Fibroblast of peridontal ligament (primary cell): ENCODE measurements around the gene TOX4.
"Not testable (repeated sequence)": the region's sequence is repeated elsewhere in the genome, so short reads cannot be mapped to it uniquely, and the experiment has no call there.

Source experiments
- DNase-seq: peaks from one replicate; pipeline ENCODE4 v3.0.0-alpha.2; 2010; ENCODE audit errors: extremely low read depth

TOX4 gene

DNA sequence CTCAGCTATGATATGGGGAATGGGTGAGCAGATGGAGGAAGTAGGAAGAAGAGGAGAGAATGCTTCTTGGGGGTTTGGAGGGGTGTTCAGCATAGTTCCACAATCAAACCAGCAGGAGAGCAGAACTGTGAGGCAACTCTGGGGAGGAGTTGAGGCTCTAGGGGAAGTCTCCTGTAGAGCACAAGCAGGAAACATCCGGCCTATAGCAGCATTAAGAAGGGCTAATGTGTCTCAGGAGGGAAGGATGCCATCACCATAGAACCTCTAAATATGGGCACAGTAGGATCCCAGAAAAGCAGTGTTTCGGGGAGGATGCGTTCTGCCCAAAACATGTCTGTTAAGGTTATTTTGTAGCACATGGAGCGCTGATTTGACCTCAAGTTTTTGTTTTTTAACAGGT is 57.6 kb downstream of the TOX4 start:
- no peak for DNase-seq

DNA sequence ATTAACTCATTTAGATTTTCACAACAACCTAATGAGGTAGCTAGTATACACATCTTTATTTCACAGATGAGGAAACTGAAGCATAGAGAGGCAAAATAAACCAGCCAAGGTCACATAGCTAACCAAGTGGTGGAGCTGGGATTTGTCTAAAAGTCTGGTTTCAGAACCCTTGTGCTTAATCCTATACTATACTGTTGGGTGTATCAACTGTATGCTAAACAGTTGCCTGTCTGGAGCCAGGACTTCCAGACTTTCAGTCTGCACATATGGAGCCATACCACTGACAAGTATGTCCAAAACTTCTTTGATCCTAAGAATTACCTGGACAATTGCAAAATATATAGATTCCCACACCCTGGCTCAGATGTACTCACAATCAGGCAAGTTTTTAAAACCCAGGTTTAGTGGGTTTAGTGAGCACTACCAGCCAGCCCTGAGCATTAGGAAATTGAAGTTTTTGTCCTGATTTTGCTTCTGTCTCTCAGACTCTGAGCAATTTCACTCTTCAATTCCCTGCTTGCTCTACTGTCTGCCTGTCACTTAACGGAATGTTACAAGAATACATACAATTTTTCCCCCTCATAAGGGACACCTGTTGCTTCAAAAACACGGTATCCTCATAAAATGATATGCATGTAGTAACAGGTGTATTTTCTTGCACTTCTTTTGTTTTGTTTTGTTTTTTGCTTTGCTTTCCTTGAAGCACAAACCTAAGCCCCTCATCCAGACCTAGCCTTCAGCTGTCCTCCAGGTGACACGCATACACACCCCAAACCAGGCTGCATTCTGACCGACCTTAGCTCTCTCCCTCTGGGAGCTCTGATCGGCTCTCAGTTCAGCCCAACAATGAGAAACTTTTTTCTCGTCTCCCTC is 58.8 kb downstream of the TOX4 start:
- DNase-seq = no peak

DNA sequence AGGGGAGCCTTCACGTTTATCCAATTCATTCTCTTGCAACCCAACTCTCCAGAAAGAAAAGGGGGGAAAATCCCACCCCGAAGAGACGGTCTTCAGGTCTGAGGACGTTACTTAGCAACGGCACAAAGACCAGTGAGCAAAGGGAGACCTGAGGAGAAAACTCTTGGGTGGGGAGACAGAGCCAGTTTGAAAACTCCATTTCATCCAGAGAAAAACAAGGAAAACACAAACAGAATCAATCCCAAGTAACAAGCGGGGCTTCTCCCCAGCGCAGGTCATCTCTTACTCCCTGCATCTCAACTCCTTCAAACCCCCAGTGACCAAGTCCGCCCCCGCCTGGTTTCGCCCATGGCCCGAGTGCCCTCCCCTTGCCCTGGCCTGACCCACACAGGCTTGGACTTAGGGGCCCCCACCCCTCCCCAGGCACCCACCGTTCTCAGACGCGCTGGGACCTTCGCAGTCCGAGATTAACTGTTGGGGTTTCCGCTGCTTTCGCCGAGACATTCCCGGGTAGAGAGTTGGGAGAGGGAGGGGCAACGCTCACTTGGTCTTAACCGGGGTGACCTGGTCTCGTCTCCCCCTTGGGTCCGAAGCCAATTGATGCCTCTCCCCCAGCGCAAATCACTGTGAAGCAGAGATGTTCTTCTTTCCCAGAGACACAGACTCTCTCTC is 59.6 kb downstream of the TOX4 start:
- DNase-seq = no peak

DNA sequence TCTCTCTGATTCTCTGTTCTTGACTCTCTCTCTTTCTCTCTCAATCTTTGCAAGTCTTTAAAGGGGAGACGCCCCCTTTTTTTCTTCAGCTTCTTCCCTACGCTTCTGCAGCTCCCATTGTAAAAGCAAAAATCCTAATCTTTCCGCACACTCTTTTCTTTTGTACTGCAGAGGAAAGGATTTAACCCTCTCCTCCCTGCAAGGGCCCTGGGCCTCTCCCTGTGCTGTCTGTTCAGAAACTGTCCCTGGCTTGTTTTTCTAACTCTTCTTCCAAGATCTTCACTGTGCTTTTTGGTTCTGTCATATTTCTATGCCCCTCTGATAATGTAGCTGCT is 60.1 kb downstream of the TOX4 start:
- DNase-seq = no peak

DNA sequence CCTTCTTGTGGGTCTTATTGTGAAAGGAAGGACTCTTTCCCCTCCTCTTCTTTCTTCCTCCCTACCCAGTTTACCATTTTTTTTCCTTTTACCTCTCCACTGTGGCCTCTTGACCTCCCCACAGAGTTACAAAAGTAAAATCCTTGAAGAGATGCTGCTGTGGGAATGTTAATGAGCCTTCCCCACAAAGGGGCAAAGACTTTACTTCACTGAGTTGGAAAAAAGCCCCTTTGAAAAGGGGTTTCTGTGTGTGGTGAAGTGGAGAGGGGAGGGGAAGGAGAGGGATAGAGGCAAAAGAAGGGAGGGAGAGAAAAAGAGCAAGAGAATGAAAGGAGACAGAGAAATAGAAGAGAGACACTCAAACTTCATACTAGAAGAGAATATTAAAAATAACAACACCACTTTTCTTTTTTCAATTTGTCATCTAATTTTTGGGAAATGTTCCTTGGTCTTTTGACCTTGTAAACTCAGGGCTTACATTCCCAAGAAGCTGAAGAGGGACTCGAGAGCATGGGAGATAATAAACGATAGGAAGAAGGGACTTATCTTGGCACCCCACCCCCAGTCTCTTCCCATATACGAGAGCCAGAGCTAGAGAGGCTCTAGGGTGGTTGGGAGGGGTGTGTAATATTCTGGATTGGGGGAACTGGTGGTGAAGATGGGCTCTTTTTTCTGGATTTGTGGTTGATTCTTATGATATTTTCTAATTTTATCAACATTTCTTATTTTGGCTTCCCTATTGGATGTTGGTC is 62.4 kb downstream of the TOX4 start:
- DNase-seq = no peak

DNA sequence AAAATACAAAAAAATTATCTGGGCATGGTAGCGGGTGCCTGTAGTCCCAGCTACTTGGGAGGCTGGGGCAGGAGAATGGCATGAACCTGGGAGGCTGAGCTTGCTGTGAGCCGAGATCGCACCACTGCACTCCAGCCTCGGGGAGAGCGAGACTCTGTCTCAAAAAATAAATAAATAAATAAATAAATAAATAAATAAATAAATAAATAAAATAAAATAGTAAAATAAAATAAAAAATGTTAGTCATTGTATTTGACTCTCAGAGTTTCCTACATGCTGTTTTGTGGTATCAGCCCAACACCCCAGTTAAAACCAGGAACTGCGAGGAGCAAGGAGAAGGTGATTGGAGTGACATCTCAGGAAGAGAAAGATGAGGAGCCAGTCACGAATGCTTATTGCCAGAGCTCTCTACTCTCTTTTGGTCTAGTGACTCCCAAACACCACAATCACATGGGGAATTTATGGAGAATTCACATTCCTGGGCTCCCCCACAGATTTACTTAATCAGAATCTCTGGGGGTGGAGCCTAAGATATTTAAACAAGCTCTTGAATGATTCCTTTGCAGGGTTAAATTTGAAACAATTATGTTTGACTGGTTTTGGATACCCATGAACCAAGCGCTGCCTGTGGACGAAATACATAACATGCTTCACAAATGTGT is 64.5 kb downstream of the TOX4 start:
- no peak for DNase-seq

DNA sequence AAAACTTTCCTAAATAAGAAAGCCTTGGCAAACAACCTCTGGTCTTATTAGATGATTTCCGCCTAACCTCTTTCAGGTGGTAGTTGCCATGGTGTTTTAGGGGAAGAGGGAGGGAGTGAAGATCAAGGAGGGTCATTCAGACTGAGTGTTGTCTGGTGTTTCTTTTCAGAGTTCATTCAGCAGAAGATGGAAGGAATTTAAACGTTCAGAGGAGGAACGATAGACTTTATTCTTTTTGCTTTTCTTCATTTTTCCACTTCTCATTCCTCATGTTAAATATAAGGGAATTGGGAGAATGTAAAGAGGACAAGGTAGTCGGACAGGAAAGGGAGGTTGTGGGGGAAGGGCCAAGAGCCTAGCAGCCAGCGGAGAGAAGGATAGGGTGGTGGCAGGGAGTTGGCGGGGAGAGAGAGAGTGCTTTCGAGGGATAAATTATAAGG is 66.5 kb downstream of the TOX4 start:
- DNase-seq = no peak

DNA sequence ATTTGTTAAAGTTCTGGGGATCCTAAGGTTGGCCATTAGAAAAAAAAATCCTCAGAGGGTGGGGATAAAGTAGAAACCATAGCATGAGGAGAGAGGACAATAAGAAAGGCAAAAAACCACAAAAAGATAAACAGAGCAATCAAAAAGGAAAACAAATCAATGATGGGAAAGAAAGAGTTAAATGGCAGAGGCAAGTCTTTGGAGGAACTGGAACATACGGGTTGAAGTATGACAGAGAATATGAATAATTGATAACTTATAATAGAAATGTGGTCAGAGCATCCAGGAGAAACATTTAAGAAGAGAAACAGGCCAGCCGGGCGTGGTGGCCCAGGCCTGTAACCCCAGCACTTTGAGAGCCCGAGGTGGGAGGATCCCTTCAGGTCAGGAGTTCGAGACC is 67.0 kb downstream of the TOX4 start:
- no peak for DNase-seq

DNA sequence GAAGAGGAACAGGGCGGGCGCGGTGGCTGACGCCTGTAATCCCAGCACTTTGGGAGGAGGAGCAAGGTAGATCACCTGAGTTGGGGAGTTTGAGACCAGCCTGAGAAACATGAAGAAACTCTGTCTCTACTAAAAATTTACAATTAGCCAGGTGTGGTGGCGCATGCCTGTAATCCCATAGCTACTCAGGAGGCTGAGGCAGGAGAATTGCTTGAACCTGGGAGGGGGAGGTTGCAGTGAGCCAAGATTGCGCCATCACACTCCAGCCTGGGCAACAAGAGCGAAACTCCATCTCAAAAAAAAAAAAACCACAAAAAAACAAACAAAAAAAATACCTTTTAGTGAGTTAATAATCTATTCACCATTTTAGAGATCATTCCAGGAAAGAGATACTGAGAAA is 67.6 kb downstream of the TOX4 start:
- DNase-seq = not testable (repeated sequence)
